Neural progenitor cell (in vitro differentiated cells): Measurements from ENCODE around the gene TRRAP.

Source experiments
- EZH2 ChIP-seq: fragments of 200-600 bp; sonication (generic); IDR thresholded peaks from 2 replicates; pipeline ENCODE4 v1.6.1; 2017; ENCODE audit warnings: antibody characterized with exemption, mild to moderate bottlenecking, moderate library complexity
- TF ChIP-seq, protein P1 (sequence below): fragments of 200-600 bp; sonication (generic); IDR thresholded peaks from 2 replicates; pipeline ENCODE4 v1.5.1; 2017; ENCODE audit warnings: antibody characterized with exemption, mild to moderate bottlenecking

DNA sequence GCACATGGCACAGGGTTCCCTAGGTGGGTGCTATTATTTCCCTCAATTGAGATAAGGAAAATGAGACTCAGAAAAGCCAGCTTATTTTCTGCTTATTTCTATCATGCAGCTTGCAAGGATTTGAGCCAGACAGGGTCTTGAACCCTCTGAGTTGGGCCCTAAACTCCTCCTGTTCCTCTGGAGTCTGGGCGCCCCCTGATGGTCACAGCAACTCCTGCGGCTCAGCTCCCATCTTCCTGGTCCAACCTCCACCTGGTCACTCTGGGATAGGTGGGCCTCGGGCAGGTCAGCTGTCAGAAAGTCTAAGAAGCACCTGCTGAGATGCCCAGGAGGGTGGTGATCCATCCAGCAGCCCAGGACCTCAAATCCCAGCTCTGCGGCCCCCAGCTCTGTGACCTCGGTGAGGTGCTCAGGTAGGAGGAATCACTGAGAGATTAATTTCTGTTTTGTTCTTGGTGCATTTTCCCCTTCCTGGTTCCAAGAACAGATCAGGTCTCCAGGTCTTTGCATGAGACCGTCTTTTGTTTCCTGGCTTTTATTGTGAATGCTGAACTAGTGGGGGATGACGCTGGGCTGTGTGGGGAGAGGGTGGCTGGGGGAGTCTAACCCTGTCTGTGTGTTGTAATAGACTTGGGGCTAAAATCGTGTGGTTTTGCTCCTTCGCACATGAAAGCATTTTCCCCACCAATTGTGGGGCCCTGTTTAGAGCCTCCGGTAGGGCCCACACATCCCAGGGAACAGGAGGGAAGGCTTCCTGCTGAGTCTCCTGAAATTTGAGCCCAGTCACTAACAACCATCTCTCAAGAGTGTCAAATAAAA lies 41.3 kb upstream of the TRRAP start:
- TF ChIP-seq, protein P1, sequence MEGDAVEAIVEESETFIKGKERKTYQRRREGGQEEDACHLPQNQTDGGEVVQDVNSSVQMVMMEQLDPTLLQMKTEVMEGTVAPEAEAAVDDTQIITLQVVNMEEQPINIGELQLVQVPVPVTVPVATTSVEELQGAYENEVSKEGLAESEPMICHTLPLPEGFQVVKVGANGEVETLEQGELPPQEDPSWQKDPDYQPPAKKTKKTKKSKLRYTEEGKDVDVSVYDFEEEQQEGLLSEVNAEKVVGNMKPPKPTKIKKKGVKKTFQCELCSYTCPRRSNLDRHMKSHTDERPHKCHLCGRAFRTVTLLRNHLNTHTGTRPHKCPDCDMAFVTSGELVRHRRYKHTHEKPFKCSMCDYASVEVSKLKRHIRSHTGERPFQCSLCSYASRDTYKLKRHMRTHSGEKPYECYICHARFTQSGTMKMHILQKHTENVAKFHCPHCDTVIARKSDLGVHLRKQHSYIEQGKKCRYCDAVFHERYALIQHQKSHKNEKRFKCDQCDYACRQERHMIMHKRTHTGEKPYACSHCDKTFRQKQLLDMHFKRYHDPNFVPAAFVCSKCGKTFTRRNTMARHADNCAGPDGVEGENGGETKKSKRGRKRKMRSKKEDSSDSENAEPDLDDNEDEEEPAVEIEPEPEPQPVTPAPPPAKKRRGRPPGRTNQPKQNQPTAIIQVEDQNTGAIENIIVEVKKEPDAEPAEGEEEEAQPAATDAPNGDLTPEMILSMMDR = peak; percentile 95
- no peak for TF ChIP-seq EZH2
